ENCODE results near the gene ADARB2.

ADARB2 gene

GRCh38 chr10:1155791-1156615, 581.3 kb downstream of the ADARB2 start:
- H3K4me3 ChIP-seq (ENCODE audit: low read depth, low read length), result no peak overlapping the region

- no peak overlapping the region for H3K4me3 ChIP-seq (ENCODE audit: low read depth, low read length)
Measured at GRCh38 chr10:1154531-1155295, 582.6 kb downstream of the ADARB2 start.

GRCh38 chr10:1153805-1154351, 583.4 kb downstream of the ADARB2 start:
- no peak overlapping the region for H3K4me3 ChIP-seq (ENCODE audit: low read depth, low read length)

GRCh38 chr10:1153251-1153763, 584.0 kb downstream of the ADARB2 start:
- H3K4me3 ChIP-seq (ENCODE audit: low read depth, low read length), result no peak overlapping the region

GRCh38 chr10:1152386-1153250, 584.7 kb downstream of the ADARB2 start:
- no peak overlapping the region for H3K4me3 ChIP-seq (ENCODE audit: low read depth, low read length)

GRCh38 chr10:1151076-1152033, 586.0 kb downstream of the ADARB2 start:
- H3K4me3 ChIP-seq (ENCODE audit: low read depth, low read length), result no peak overlapping the region

GRCh38 chr10:1150638-1150955, 586.7 kb downstream of the ADARB2 start:
- no peak overlapping the region for H3K4me3 ChIP-seq (ENCODE audit: low read depth, low read length)

GRCh38 chr10:1149793-1150637, 587.3 kb downstream of the ADARB2 start:
- H3K4me3 ChIP-seq (ENCODE audit: low read depth, low read length), result no peak overlapping the region

GRCh38 chr10:1148855-1149605, 588.3 kb downstream of the ADARB2 start:
- H3K4me3 ChIP-seq (ENCODE audit: low read depth, low read length), result no peak overlapping the region

- no peak overlapping the region for H3K4me3 ChIP-seq (ENCODE audit: low read depth, low read length)
Measured at GRCh38 chr10:1147810-1148209, 589.5 kb downstream of the ADARB2 start.

GRCh38 chr10:1142596-1142995, 594.7 kb downstream of the ADARB2 start:
- no peak overlapping the region for H3K4me3 ChIP-seq (ENCODE audit: low read depth, low read length)

- no peak overlapping the region for H3K4me3 ChIP-seq (ENCODE audit: low read depth, low read length)
Measured at GRCh38 chr10:1141701-1142100, 595.6 kb downstream of the ADARB2 start.

GRCh38 chr10:1141261-1141660, 596.1 kb downstream of the ADARB2 start:
- no peak overlapping the region for H3K4me3 ChIP-seq (ENCODE audit: low read depth, low read length)

- no peak overlapping the region for H3K4me3 ChIP-seq (ENCODE audit: low read depth, low read length)
Measured at GRCh38 chr10:1138529-1138928, 598.8 kb downstream of the ADARB2 start.

GRCh38 chr10:1137499-1138163, 599.7 kb downstream of the ADARB2 start:
- no peak overlapping the region for H3K4me3 ChIP-seq (ENCODE audit: low read depth, low read length)

- no peak overlapping the region for H3K4me3 ChIP-seq (ENCODE audit: low read depth, low read length)
Measured at GRCh38 chr10:1136268-1136667, 601.1 kb downstream of the ADARB2 start.

GRCh38 chr10:1134156-1134555, 603.2 kb downstream of the ADARB2 start:
- no peak overlapping the region for H3K4me3 ChIP-seq (ENCODE audit: low read depth, low read length)
